H4 (cell line): ENCODE measurements around the gene ARSG. TPM values are rescaled to one million over a fixed set of nuclear protein-coding genes. Genes with fewer than 3 reads are reported as not detected.

Source experiments
- DNase-seq: peaks from one replicate; pipeline ENCODE4 v3.0.0-alpha.2; 2015; ENCODE audit warnings: low spot score
- total RNA-seq: library from RNA; depleted of rRNA; stranded (reverse); fragments of >200 nt; shearing (Covaris generic); gene quantifications from 2 replicates; pipeline ENCODE4 v1.2.3, GENCODE V29; 2014

Gene ARSG
- total RNA-seq, 1 experiment from 2014 or later, result 5.9 TPM

DNA sequence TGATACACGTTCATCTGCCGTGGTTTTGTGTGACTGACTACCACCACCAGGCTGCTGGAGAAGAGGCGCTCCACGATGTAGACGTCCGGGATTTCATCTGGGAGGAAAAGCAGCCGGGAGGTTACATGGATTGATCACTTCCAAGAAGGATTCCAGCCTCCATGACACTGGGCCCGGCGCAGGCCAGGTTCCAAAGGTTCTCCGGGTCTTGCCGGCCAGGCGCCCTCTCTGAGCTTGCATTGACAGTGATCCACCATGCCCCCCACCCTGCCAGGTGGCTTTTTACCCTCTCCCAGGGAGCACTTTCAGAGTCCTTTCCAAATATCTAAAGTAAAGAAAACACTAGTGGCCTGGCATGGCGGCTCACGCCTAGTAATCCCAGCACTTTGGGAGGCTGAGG, 159.5 kb downstream of the ARSG start:
- no peak for DNase-seq

DNA sequence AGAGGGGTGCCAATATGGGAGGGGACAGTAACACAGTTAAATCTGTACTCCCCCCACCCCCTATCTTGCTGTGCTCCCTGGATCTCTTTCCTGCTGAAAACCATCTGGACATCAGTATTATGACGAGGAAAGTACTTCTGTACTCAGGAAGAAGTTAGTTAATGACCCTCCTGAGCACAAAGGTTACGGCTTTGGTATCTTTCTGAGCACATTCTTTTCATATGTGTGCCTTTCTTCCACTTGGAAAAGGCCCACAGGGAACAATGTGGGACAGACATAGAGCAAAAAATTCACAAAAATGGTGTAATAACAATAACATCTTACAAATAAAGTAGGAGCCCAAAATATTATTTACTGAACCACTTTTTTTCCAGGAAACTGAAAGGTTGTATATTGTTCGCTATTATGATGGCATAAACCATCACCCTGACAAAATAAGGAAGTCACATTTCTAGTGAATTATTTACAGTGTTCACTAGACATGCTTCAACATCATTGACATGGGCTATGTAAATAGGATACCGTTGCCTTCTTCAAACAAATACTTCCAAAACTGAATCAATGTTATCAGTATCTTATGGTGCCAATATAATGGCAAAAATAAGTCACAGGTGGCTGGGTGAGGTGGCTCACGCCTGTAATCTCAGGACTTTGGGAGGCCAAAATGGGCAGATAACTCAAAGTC, 160.5 kb downstream of the ARSG start:
- DNase-seq, result no peak

DNA sequence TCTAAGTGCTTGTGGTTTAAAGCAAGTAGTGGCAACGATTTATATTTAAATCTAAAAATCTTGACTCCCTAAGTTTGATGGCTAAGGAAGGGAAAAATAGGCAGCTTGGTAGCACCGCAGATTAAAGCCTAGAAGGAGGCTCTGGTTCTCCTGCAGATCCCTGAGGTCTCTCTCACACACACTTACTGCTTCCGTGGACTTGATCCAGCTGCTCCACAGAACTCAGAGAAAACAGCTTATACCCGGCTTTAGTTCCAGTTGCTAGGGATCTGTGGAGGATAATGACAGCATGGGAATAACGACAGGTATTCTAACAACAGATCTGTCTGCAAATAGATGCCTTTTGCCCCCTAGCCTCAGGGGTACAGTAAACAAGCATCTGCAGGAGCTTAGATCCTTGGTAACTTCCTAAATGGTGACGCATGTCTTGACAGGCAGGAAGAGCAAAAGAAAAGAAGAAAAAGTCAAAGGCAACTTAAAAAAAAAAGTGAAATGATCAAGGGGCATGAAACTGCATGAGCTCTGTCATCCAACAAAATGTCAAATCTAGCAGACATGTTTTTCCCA, 161.5 kb downstream of the ARSG start:
- no peak for DNase-seq

DNA sequence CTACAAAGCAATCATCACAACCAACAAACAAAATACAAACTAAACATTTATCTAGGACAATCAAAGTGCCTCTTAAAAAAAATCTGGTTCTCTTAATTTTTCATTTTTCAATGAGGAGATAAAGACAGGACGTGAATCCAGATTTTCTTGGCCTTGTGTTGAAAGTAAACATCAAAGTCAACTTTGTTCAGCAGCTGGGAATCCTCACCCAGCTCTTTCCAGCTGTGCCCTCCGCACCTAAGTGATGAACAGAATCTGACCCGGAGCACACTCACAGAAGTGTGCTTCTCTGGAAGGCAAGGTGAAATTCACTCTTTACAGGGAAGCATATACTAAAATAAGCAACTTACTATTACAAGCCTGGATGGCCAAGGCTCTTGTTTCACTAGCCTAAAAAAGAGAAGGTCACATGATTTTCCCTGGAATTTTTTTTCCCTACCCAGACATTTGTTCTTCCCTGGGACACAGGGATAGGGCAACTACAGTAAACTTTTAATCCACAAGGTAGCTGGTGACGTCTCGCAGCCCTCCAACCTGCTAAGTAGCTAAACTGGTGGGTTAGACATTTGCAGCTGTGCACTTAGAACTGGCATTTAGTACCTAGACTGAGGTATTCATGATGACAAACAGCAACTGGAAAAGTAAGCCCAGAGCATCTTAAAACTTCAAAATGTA, 162.8 kb downstream of the ARSG start:
- no peak for DNase-seq

DNA sequence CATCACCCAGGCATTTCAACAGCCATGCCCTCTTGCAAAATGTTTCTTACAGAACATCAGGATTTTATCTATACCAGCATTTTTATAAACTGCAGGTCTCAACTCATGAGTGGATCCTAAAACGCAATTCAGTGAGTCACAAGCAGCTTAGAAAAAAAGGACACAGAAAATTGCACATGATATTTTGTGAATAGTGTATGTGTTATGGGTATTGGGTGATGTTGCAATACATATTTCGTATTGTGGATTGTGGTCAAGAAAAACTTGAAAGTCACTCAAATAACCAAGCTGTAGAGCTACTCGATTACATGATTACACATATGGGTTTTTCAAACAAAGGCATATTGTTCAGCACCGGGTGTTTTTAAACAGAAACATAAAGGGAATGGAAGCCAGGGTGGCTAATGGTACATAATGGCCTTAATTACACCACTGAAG, 164.6 kb downstream of the ARSG start:
- no peak for DNase-seq

DNA sequence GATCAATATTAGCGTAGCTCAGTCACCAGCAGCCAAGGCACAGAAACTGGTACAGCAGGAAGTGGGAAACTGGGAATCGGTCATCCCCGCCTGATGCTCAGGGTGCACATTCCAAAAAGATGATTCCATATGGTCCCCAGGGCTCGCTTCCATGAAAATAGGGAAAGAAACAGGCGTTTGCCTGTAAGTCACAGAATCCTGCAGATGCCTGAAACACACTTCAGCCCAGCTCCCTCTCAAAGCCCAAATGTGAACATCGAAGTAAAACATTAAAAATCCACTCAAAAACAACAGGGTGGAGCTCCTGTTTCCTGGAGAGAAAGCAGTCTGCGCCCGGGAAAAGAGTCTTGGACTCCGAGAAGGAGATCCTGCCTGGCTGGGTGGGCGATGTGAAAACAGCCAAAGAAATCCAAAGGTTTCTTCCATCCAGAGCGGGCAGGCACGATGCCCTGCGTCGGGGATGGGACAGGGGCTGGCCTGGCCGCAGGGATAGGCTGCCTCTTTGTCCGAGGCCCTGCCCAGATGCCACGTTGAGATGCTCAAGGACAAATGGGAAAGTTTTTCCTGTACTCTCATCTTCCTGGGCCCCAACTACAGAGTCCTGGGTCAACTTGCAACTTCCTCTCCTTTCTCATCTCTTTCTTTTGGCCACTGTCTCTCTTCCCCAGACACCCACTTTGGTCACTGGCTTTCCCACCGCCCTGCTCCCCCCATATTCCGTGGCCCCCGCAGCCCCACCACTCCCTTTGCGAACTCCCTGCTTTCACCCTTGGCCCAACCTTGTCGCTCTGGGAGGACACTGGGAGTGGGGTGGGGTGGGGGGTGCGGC, 165.3 kb downstream of the ARSG start:
- peak; percentile 92 for DNase-seq

DNA sequence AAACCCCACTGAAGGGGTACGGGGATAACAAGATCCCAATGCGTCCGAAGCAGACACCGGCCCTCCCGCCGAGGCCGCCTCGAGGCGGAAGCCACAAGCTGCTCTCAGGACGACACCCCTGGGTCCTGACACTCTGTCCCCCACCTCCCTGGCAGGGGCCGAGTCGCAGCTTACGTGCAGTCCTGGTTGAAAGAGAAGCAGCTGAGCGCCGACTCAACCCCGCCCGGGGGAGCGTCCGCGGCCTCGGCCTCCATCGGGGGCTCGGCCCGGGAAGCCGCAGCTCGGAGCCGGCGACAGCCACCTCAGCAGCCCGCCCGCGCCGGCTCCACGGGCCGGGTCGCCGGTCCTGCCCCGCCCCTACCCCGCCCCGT, 165.9 kb downstream of the ARSG start, which contains the start of gene WIPI1:
TSS of gene WIPI1 (minus strand) at position 329 of the 371 bp plus-strand sequence. CDS start at position 254, 75 bp downstream.
- peak; percentile 42 for DNase-seq

DNA sequence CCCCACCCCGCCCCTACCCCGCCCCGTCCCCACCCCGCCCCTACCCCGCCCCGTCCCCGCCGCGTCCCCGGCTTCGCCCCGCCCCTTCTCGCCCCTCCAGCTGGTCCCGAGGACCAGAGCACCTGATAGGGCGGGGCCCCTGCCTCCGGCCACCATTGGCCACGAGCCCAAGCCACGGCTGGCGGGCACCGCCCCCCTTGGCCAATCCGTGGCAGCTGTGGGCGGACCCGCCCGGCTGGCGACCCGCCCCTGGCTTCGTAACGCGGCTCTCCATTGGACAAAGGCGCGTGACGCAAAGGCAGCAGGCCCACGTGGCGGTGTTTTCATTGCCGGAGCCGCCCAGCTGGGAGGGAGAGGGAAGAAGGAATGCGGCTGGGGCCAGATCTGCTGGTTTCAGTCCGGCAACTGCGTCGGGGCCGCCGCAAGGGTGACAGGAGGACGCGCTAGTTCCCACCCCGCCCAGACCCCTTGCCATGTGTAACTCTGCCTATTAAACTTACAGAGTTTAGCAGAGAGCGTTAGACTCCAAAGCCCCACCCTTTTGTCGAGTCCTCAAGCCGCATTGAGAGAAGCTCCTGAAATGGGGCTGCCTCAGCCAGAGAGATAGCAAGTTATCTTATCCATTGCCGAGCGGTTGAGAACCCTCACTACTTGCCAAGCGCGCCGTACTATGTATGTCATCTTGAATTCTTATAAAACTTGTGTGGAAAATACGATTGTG, 166.4 kb downstream of the ARSG start:
- DNase-seq, result peak; percentile 97

DNA sequence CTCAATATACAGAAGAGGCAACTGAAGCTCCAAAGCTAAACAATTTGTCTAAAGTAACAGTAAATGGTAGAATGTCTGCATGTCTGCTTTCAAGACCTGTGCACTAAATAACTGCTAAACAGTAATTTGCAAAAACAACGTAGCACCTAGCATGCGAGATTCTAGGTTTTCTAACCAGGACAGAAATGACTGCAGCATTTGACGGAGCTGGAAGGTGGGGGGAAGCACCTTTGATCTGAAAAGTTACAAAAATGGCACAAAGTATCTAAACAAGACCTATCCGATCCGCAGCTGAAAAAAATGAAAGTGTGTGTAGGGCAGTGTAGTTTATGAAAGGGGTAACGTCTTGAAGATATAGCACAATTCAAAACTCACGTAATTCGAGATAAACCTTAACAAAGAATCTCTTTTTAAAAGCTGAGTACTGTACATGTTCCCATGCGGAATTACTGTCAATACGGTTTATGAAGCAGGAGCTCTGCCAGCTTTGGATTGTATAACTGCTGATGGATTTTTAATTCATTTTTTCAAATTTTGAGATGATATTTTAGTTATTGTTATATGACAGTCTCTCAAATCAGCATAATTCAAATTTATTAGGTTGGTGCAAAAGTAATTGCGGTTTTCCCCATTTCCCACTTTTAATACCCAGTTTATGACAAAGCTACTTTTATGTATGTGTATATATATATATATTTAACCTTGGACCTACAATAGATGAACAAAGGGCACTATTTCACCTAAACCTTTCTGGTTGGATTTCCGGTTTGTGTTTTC, 167.2 kb downstream of the ARSG start:
- DNase-seq, result no peak

DNA sequence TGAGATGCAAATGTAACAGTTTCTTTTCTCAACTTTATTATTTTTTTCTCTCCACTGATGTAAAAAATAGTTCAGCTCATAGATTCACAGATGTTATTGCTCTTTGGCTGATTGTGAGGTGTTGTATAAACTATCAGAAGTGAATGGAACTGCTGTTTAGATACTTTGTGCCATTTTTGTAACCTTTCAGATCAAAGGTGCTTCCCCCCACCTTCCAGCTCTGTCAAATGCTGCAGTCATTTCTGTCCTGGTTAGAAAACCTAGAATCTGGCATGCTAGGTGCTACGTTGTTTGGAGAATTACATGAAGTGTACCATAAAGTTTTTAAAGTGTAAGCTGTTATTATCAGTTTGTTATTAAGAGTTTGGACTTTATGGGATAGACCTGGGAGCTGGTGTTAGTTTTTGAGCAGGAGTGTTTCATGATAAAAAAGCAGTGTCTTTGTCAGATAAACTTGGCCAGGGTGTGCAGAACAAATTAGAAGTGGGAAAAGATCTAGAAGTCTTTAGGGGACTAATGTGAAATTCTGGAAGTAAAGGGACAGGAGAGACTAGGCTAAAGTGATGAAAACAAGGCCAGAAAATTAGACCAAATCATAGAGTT, 167.8 kb downstream of the ARSG start:
- no peak for DNase-seq

DNA sequence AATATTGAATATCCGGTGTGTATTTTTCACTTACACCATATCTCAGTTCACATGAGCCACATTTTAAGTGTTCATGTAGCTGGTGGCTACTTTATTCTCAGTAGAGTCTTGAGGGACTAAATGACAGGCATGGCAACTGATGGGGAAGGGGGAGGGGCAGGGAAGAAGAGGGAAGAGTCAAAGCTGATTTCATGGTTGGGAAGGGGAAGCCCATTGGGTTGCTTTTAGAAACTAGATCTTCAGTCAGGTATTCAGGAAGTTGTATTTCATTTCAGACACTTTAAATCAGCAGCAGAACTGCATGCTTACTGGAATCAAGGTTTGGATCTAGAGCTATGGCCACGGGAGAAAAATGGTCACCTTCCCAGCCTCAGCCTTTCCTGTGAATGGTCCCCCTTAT, 168.9 kb downstream of the ARSG start:
- DNase-seq, result no peak

DNA sequence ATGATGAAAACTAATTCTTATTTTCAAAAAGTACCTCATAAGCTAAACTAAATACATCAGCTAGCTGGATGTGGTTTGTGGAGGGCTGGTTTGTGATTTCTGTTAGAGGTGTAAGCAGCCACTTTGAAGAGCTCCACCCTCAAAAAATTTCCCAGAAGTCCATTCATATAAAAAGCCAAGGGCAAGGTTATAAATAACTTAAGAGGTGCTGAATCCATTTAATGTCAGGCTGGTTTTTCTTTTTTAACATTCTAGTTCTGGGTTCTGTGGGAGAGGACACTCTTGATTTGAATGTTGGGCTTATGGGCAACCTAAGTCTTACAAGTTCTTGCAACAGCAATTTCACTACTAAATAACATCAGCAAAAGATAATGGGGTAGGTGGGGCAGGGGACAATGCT, 169.4 kb downstream of the ARSG start:
- DNase-seq, result no peak

DNA sequence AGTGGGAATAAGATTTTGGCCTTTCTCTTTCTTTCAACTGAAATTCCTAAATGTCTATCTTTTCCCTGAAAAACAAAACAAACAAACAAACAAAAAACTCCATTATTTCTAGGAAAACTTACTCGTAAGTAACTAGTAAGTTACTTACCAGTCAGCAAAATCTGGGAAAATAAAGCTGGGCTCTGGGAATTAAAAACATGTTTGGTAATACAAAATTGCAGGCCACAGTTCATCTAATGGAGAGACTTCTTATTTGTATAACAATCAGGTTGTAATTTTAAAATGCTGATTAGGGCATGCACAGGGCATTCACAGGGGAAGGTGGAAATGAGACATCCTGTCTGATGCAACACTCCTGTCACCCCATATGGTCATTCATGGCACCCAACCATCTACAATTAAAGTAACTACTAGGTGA, 169.8 kb downstream of the ARSG start:
- DNase-seq, result no peak

DNA sequence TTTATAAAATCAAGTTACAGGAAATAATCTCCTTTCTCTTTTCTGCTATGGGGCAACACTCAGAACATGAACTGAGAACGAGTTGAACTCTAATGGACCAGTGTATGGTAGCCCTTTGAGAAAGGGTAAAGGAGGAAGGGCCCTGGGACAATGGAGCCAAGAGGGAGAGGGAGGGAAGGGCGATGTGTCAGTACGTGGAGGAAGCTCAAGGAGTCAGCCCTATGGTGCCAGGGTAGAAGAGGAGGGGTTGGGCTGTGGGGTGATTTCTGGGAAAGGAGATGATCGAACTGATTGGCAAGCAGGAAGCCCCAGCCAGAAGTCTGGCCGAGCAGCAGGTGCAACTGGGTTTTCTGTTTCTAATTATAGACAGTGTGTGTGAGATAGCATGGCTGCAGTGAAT, 170.3 kb downstream of the ARSG start:
- DNase-seq, result no peak

DNA sequence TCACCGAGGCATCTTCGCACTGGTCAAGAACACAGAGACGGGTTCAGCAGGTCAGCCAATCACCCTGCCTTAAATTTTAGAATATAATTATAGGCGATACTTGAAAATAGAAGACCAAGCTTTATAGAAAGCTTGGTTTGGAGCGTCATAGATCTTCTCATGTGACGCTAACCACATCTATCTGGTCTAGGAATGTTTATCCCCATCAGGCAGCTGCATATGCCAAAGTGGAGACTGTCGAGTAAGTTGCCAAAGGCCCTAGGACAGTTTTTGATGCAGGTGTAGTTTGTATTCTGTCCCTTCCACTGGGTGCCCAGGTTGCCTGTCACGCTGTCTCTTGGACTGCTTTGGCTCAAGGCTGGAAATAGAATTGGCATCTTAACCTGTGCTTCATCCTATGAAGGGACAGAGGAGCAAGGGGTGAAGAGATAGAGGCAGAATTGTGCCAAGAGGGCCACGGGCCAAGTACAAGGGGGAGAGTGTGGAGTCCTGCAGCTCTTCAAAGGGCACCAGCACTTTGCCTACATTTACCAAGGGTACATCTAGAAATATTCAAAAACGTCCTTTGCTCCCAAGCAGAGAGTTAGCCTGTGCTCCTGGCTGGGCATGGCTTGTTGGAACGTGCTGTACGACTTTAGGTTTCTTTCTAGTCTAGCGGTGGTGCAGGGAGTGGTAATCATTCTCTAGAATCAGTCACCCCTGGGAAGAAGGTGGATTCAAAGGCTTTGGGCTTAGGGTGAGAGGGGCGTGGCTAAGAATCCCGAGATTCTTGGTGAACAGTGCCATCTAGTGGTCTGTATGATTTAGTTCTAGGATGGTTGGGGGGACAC, 171.3 kb downstream of the ARSG start:
- DNase-seq, result peak; percentile 86

DNA sequence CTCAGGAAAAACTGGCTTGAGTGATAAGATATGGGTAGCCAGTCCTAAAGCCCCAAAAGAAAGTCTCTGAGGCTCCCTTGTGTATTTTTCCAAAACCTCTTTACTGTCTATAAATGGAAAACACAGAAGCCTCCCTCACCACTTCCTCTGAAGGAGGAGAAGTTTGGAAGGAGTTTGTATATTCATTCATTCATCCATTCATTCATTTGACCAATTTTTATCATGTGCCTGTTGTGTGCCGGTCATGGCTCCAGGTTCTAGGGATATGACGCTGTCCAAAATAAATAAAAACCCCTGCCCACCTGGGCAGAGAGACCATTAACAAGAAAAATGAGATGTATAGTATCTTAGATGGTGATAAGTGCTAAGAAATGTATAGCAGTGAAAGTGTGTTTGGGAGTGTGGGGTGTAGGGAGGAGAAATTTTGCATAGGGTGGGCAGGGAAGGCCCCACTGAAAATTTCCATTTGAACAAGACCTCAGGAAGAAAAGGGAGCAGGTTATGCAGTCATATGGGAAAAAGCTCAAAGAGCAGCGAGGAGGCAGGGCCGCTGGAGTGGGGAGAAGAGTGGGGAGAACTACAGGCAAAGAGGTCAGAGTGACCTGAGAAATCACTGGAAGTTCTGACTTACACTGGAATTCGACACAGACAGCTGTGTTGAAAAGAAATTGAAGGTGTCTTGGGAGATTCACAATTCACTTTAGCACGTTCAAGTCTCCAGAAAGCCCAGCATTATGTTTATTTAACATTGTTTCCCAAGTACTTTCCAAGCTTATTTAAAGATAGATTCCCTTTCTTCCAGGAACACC, 172.1 kb downstream of the ARSG start:
- DNase-seq, result no peak

DNA sequence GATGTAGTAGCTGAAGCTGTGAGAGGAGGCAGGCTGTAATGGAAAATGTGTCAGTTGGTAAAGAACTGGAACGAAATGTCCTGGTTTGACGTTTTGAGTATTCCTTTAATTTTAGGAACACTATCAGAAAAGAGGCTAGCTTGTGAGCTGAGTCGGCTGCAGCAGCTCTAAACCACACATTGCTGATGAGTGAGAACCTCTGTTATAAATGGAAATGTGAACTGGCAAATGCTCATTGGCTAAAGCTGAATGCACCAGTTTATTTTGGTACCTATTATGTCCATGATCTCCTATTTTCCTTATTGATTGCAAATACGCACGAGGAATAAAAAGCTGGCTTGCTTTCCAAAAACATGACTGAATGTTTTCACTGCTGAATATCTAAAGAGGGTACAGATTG, 177.0 kb downstream of the ARSG start:
- no peak for DNase-seq

DNA sequence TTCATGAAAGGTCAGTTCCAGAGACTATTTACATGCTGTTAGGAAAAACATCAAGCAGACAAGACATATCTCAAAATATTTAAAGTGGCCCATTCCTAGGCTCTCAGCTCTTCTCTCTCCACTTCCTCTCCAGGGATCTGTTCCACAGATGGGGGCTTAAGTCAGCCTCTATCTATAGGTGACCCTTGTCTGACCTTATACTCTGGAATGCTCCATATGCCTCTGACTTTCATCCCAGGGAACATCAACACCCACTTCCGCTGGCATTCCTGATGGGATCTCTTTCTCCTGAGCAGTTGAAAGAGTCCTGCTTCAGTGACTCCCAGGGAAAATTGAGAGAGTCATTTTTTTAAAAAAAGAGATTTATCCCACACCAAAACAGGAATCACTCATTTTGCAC, 177.5 kb downstream of the ARSG start:
- DNase-seq, result no peak
